SH-SY5Y (cell line): Measurements from ENCODE around the gene SLC25A22.

Source experiments
- GATA2 ChIP-seq: IDR thresholded peaks from 2 replicates; pipeline ENCODE4 v1.6.1; 2011; ENCODE audit warnings: mild to moderate bottlenecking, low read depth, low read length
- GATA3 ChIP-seq: IDR thresholded peaks from 2 replicates; pipeline ENCODE4 v1.6.1; 2011; ENCODE audit warnings: low read depth, mild to moderate bottlenecking, low read length, moderate library complexity

- TF ChIP-seq GATA3 (no peak), GATA2 (no peak)
These were observed 46.0 kb upstream of the SLC25A22 start for GRCh38 chr11:843818-844692.
